K562 (cell line): ENCODE results near the gene CCDC171. TPM values are rescaled to one million over a fixed set of nuclear protein-coding genes. Genes with fewer than 3 reads are reported as not detected.

Source experiments
- ATAC-seq: fragments of 200-7000 bp; cut with Tn5 transposase; 3 replicates; pipeline ENCODE4 v1.9.1; 2020; ENCODE audit warnings: moderate library complexity
- BruUV-seq: library from RNA; stranded (reverse); fragments of 400-500 nt; replicated peaks from 2 replicates; lab custom pipeline; 2021; lab: Mats Ljungman, UMichigan
- CTCF ChIA-PET: fragments of 300-600 bp; formaldehyde crosslinking; extraction: SDS; loops from one replicate; lab custom pipeline; 2021; ENCODE audit warnings: low intra/inter-chr PET ratio; lab: Yijun Ruan, JAX
- POLR2A ChIA-PET: fragments of 300-600, 350-650 bp; sonication (Branson Sonifier 250); formaldehyde crosslinking; extraction: SDS; loops from one replicate; lab custom pipeline; 2021; ENCODE audit warnings: antibody characterized with exemption, inconsistent platforms; lab: Yijun Ruan, JAX
- DNase-seq, 4 experiments: peaks; one replicate each; pipeline versions ENCODE4 v3.0.0 to v3.0.0-alpha.2; 2011 to 2018; ENCODE audit warnings: low spot score in 3 of 4, mixed read lengths in 3 of 4; ENCODE audit errors: extremely low read depth in 1 of 4
- FAIRE-seq: peaks from 2 replicates; lab custom pipeline; 2011; peaks lifted over from hg19 to GRCh38; lab: Jason Lieb, UNC
- H2AFZ ChIP-seq: 2 replicates; pipeline ENCODE4 v1.6.0; 2011; ENCODE audit warnings: low read depth, low read length, control low read depth, inconsistent platforms
- H3K27ac ChIP-seq: fragments of 200-600 bp; 3 replicates; pipeline ENCODE4 v1.8.0; 2011; ENCODE audit warnings: low read depth, mild to moderate bottlenecking, control low read depth, inconsistent platforms, low read length, moderate library complexity, mixed read lengths; ENCODE audit errors: extremely low read depth
- H3K27me3 ChIP-seq, 2 experiments: fragments of 300-600 bp in 1 of 2; 2 replicates in 1 of 2; 3 replicates in 1 of 2; pipeline versions ENCODE4 v1.6.0 to v1.8.0; 2011; ENCODE audit warnings: inconsistent platforms in 2 of 2, low read length in 2 of 2, mild to moderate bottlenecking in 1 of 2, mixed read lengths in 1 of 2, moderate library complexity in 1 of 2; ENCODE audit not compliant: control insufficient read depth in 2 of 2, insufficient read depth in 2 of 2
- H3K36me3 ChIP-seq: fragments of 300-600 bp; 3 replicates; pipeline ENCODE4 v1.8.0; 2011; ENCODE audit warnings: mild to moderate bottlenecking, low read length, inconsistent platforms; ENCODE audit not compliant: control insufficient read depth, insufficient read depth
- H3K4me1 ChIP-seq, 2 experiments: fragments of 200-600 bp in 1 of 2; replicated peaks in 1 of 2; 2 replicates in 1 of 2; 3 replicates in 1 of 2; pipeline versions ENCODE4 v1.5.1 to v1.8.0; 2011; ENCODE audit warnings: inconsistent platforms in 2 of 2, low read length in 2 of 2, mild to moderate bottlenecking in 1 of 2, mixed read lengths in 1 of 2, moderate library complexity in 1 of 2; ENCODE audit not compliant: control insufficient read depth in 2 of 2, insufficient read depth in 2 of 2
- H3K4me2 ChIP-seq: 2 replicates; pipeline ENCODE4 v1.6.1; 2011; ENCODE audit warnings: low read length, control low read depth, inconsistent platforms, mixed read lengths; ENCODE audit not compliant: insufficient read depth
- H3K4me3 ChIP-seq: fragments of 200-600 bp; sonication (generic), shearing (Covaris generic); 2 replicates; pipeline ENCODE4 v1.5.1; 2016; ENCODE audit warnings: control low read depth, inconsistent platforms
- H3K79me2 ChIP-seq: fragments of 200-600 bp; 3 replicates; pipeline ENCODE4 v1.8.0; 2011; ENCODE audit warnings: low read length, inconsistent platforms; ENCODE audit not compliant: control insufficient read depth, insufficient read depth
- H3K9ac ChIP-seq, 2 experiments: 2 replicates each; pipeline versions ENCODE4 v1.6.0 to v1.6.1; 2011; ENCODE audit warnings: low read depth in 2 of 2, low read length in 2 of 2, control low read depth in 1 of 2, inconsistent platforms in 1 of 2, mild to moderate bottlenecking in 1 of 2, mixed read lengths in 1 of 2; ENCODE audit not compliant: insufficient read depth in 1 of 2
- H3K9me1 ChIP-seq: one replicate; pipeline ENCODE4 v1.6.0; 2011; ENCODE audit warnings: inconsistent platforms, mild to moderate bottlenecking, low read length, moderate library complexity; ENCODE audit not compliant: control insufficient read depth, insufficient read depth
- H3K9me3 ChIP-seq: replicated peaks from 2 replicates; pipeline ENCODE4 v1.5.1; 2011; ENCODE audit warnings: low read depth, low read length, inconsistent platforms; ENCODE audit not compliant: control insufficient read depth, insufficient read depth
- H4K20me1 ChIP-seq: replicated peaks from 2 replicates; pipeline ENCODE4 v1.6.1; 2011; ENCODE audit warnings: low read length, inconsistent platforms, mixed read lengths; ENCODE audit not compliant: control insufficient read depth, insufficient read depth
- BACH1 ChIP-seq: fragments of 200-800 bp; sonication (Bioruptor generic); IDR thresholded peaks from 2 replicates; pipeline ENCODE4 v1.6.1; 2016; ENCODE audit warnings: missing genetic modification characterization, missing compliant biosample characterization
- ELF1 ChIP-seq: fragments of 200-800 bp; sonication (Bioruptor generic); IDR thresholded peaks from 2 replicates; pipeline ENCODE4 v1.6.1; 2016; ENCODE audit warnings: missing genetic modification characterization, missing compliant biosample characterization
- ETV1 ChIP-seq: fragments of 450-650 bp; conservative IDR thresholded peaks from 2 replicates; pipeline ENCODE4 v1.6.1; 2016; ENCODE audit warnings: missing genetic modification characterization, control low read depth, low read depth, missing compliant biosample characterization
- ETV5 ChIP-seq: sonication (generic); formaldehyde crosslinking; IDR thresholded peaks from 2 replicates; pipeline ENCODE4 v1.4.0; 2020; ENCODE audit warnings: low read depth, mild to moderate bottlenecking, missing genetic modification reagents
- HEY1 ChIP-seq: fragments of 250-450 bp; sonication (Bioruptor Pico); IDR thresholded peaks from 2 replicates; pipeline ENCODE4 v1.5.0; 2020; ENCODE audit warnings: mild to moderate bottlenecking, moderate library complexity, borderline replicate concordance
- RBFOX2 ChIP-seq: fragments of 200-400 bp; formaldehyde crosslinking; IDR thresholded peaks from 2 replicates; pipeline ENCODE4 v1.6.1; 2017; ENCODE audit warnings: low read depth, mild to moderate bottlenecking, low read length, moderate library complexity
- SNAPC5 ChIP-seq: fragments of 250-450 bp; sonication (Bioruptor Pico); IDR thresholded peaks from 2 replicates; pipeline ENCODE4 v1.8.0; 2021; ENCODE audit warnings: moderate library complexity, mild to moderate bottlenecking, inconsistent platforms
- VEZF1 ChIP-seq: fragments of 200-800 bp; sonication (Bioruptor generic); IDR thresholded peaks from 2 replicates; pipeline ENCODE4 v1.6.1; 2017; ENCODE audit warnings: missing genetic modification characterization, missing compliant biosample characterization
- ZBTB9 ChIP-seq: fragments of 450-650 bp; formaldehyde crosslinking; IDR thresholded peaks from 2 replicates; pipeline ENCODE4 v1.4.0; 2020; ENCODE audit warnings: mild to moderate bottlenecking, moderate library complexity
- ZNF212 ChIP-seq: fragments of 450-650 bp; formaldehyde crosslinking; IDR thresholded peaks from 2 replicates; pipeline ENCODE4 v1.4.0; 2020; ENCODE audit warnings: mild to moderate bottlenecking
- ZNF224 ChIP-seq: sonication (generic); formaldehyde crosslinking; IDR thresholded peaks from 2 replicates; pipeline ENCODE4 v1.8.0; 2022; ENCODE audit warnings: mild to moderate bottlenecking, missing genetic modification reagents
- ZNF696 ChIP-seq: fragments of 250-450 bp; sonication (Bioruptor Pico); conservative IDR thresholded peaks from 2 replicates; pipeline ENCODE4 v1.4.0; 2020; ENCODE audit warnings: mild to moderate bottlenecking, moderate library complexity
- WGBS: fragments of 100-300 bp; shearing (Covaris generic); methylation state at CpG from one replicate; pipeline ENCODE4 v1.1.6; 2016; ENCODE audit warnings: low coverage, mixed read lengths; ENCODE audit not compliant: insufficient coverage; ENCODE audit errors: missing lambda C conversion rate; 5-methylcytosine and 5-hydroxymethylcytosine counted together
- in situ Hi-C: fragments of 300-500 bp; cut with MboI; formaldehyde crosslinking; loops from 4 replicates; pipeline ENCODE4 v1.15.0; 2018; ENCODE audit warnings: inconsistent platforms, mixed read lengths
- intact Hi-C: fragments of 100-400 bp; cut with micrococcal nuclease; formaldehyde crosslinking; loops from 2 replicates; pipeline ENCODE4 v1.14.2; 2022
- polyA plus RNA-seq, 8 experiments: library from polyadenylated mRNA; depleted of rRNA in 4 of 8; stranded (reverse) in 5 of 8; unstranded in 3 of 8; fragments of >200 nt; fragmentation: Nextera tagmentation in 2 of 8; fragmentation: Illumina TruSeq in 1 of 8; extraction: Ambion mirVana in 2 of 8; extraction: Trizol in 1 of 8; gene quantifications; 2 replicates each; pipeline versions ENCODE4 v1.2.1 to v1.2.3, GENCODE V29; 2011 to 2014; ENCODE audit warnings: inconsistent platforms in 1 of 8, missing spikeins in 1 of 8
- total RNA-seq, 7 experiments: library from RNA; depleted of rRNA in 6 of 7; stranded (reverse); fragments of >200 nt in 6 of 7; fragmentation: Illumina TruSeq in 2 of 7; extraction: Trizol in 2 of 7; gene quantifications; 2 replicates each; pipeline versions ENCODE4 v1.2.1 to v1.2.3, GENCODE V29; 2011 to 2021; ENCODE audit warnings: low replicate concordance in 1 of 7
- TF ChIP-seq, protein P1 (sequence below), 2 experiments: fragments of 450-650 bp; conservative IDR thresholded peaks; 2 replicates each; pipeline ENCODE4 v1.6.1; 2017; ENCODE audit warnings: mild to moderate bottlenecking in 2 of 2, moderate library complexity in 2 of 2

Gene CCDC171
- total and polyA plus RNA-seq, 9 of the 15 experiments (the other 6 are each of a cell fraction or from before 2014, with no cell fraction given) = 0.08 to 3.8 (median 0.27) TPM

DNA sequence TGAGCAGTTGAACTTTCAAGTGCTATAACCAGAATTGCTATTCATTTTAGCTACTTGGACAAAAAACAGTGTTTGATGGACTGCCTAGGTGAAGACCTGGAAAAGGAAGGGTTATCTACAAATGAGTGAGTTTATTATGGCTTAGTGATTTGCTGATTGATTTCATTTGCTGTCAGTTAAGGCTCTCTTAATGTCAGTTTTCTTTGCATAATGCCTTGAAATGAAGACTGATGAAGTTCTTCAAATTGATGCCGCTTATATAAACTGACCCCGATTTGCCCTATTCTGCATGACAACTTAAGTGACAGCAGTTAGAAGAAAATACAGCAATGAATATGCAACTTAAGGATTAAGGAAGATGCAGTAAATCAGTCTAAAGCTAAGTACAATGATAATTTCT is 332.6 kb downstream of the CCDC171 start:
- in situ Hi-C loops (no loop called here), intact Hi-C loops (no loop called here)
- no TSS peak for BruUV-seq
- Histone ChIP-seq H4K20me1 (no peaks in the 10 kb centered on the region), H2AFZ (no peak overlapping the region), H3K27me3 (no peaks in the 10 kb centered on the region), H3K9me1 (no peaks in the 10 kb centered on the region), H3K4me1 (no peaks in the 10 kb centered on the region), H3K27ac (no peak overlapping the region), H3K79me2 (no peaks in the 10 kb centered on the region), H3K9me3 (no peaks in the 10 kb centered on the region), H3K9ac (no peak overlapping the region), H3K4me3 (no peak overlapping the region), H3K4me2 (no peak overlapping the region), H3K36me3 (no peaks in the 10 kb centered on the region)
- ChIA-PET CTCF (no interaction called here), POLR2A (no interaction called here)
- DNase-seq = no peak
- TF ChIP-seq HEY1 (no peak), SNAPC5 (CRISPR knock-in tag) (no peak), ZNF212 (CRISPR knock-in tag) (no peak), ZBTB9 (no peak)
- WGBS = 13% methylated on average over 2 of the region's 2 CpGs
- no peak for FAIRE-seq
- no peak for ATAC-seq

DNA sequence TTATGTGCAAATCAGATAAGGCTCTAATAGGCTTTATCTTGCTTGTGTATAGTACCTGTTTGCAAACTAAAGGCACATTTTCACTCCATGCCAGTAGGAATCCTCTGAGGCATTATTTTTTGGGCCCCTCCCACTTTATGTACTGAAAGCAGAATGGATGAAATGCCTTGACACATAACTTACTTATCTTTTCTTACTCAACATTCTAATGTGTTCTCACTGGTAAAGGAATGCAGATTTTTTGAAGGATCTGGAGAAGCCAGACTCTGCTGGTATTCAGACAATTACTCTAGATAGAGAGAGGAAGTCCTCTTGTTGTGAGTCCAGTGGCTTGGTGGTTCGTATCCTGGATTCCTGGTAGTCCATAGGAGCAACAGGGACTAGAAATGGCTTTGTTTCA is 336.7 kb downstream of the CCDC171 start:
- no peak for DNase-seq
- H3K4me2 ChIP-seq = no peak overlapping the region
- 9% methylated on average over 1 of the region's 1 CpG for WGBS
- no peak overlapping the region for H3K4me3 ChIP-seq
- no TSS peak for BruUV-seq
- H3K27ac ChIP-seq = no peak overlapping the region
- H3K9me1 ChIP-seq = no peaks in the 10 kb centered on the region
- no peaks in the 10 kb centered on the region for H3K36me3 ChIP-seq
- FAIRE-seq = no peak
- no peaks in the 10 kb centered on the region for H3K4me1 ChIP-seq
- ATAC-seq = no peak
- no peak overlapping the region for H3K9ac ChIP-seq
- no peaks in the 10 kb centered on the region for H3K27me3 ChIP-seq
- H4K20me1 ChIP-seq = no peaks in the 10 kb centered on the region
- H3K79me2 ChIP-seq = no peaks in the 10 kb centered on the region
- no peak overlapping the region for H2AFZ ChIP-seq
- POLR2A ChIA-PET = no interaction called here
- no peaks in the 10 kb centered on the region for H3K9me3 ChIP-seq
- CTCF ChIA-PET = no interaction called here
- intact Hi-C loops = no loop called here
- in situ Hi-C loops = no loop called here
- TF ChIP-seq ETV5 (CRISPR knock-in tag) (no peak), RBFOX2 (no peak), VEZF1 (CRISPR knock-in tag) (no peak), ZNF696 (CRISPR knock-in tag) (no peak), BACH1 (no peak), ETV1 (tag) (no peak), ZNF224 (CRISPR knock-in tag) (no peak), ELF1 (tag) (no peak)
- TF ChIP-seq, protein P1, sequence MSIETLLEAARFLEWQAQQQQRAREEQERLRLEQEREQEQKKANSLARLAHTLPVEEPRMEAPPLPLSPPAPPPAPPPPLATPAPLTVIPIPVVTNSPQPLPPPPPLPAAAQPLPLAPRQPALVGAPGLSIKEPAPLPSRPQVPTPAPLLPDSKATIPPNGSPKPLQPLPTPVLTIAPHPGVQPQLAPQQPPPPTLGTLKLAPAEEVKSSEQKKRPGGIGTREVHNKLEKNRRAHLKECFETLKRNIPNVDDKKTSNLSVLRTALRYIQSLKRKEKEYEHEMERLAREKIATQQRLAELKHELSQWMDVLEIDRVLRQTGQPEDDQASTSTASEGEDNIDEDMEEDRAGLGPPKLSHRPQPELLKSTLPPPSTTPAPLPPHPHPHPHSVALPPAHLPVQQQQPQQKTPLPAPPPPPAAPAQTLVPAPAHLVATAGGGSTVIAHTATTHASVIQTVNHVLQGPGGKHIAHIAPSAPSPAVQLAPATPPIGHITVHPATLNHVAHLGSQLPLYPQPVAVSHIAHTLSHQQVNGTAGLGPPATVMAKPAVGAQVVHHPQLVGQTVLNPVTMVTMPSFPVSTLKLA (conservative IDR thresholded peaks at IDR 0.05) = no peak
